Stomach (tissue), 4 donors: Measurements from ENCODE around the gene VNN1.

Experiments used
- CTCF ChIP-seq, 7 experiments: fragments of 450-650 bp in 4 of 7; fragments of 200-600 bp in 3 of 7; sonication (generic) in 3 of 7; IDR thresholded peaks; one replicate each; pipeline ENCODE4 v1.5.1; 2016 to 2019; ENCODE audit warnings: antibody characterized with exemption in 7 of 7, control low read depth in 2 of 7, mild to moderate bottlenecking in 1 of 7
- EP300 ChIP-seq: sonication (generic); formaldehyde crosslinking; IDR thresholded peaks from one replicate; pipeline ENCODE4 v1.6.1; 2017; ENCODE audit warnings: antibody characterized with exemption
- POLR2A ChIP-seq, 4 donors: fragments of 450-650 bp; IDR thresholded peaks; one replicate each; pipeline ENCODE4 v1.6.1; 2016; ENCODE audit warnings: antibody characterized with exemption in 4 of 4, control low read depth in 2 of 4, mild to moderate bottlenecking in 1 of 4, moderate library complexity in 1 of 4

DNA sequence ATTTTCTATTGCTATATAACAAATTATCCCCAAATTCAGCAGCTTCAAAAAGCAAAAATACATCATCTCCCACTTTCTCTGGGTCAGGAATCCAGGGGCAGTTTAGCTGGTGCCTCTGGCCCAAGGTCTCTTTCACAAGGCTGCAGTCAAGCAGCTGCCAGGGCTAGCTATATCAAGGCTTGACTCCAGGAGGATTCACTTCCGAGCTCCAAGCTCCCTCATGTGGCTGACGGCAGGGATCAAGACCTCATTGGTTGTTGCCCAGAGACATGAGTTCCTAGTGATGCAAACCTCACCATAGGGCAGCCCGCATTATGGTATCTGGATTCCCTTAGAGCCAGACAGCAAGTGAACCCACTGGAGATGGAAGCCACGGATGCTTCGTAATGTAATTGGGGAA is 1.3 kb upstream of the VNN1 start:
- TF ChIP-seq CTCF (IDR thresholded peaks at IDR 0.05) = peak in 4 of 7 experiments; percentile 14 to 34 (median 26)
- TF ChIP-seq POLR2A (IDR thresholded peaks at IDR 0.05) = no peak
- no peak for TF ChIP-seq EP300
